ENCODE data around the gene TPRG1. TPM values are rescaled to one million over a fixed set of nuclear protein-coding genes. Genes with fewer than 3 reads are reported as not detected.

The TPRG1 gene
- total RNA-seq, 1 donor, result 1.3 TPM

GRCh38 chr3:189133768-189134167 is 38.0 kb upstream of the TPRG1 start:
- no peak for DNase-seq (ENCODE audit: low read depth)
- H3K4me3 ChIP-seq (ENCODE audit: low read depth, low read length), result no peak overlapping the region
- no peak for TF ChIP-seq CTCF (IDR thresholded peaks at IDR 0.05; ENCODE audit: insufficient read depth, low read depth, low read length)

- H3K4me3 ChIP-seq (ENCODE audit: low read depth, low read length), result no peak overlapping the region
- TF ChIP-seq CTCF (IDR thresholded peaks at IDR 0.05; ENCODE audit: insufficient read depth, low read depth, low read length), result no peak
- DNase-seq (ENCODE audit: low read depth), result no peak
Observed at GRCh38 chr3:189137416-189137815, 34.4 kb upstream of the TPRG1 start.

GRCh38 chr3:189138901-189139610 is 32.7 kb upstream of the TPRG1 start:
- no peak overlapping the region for H3K4me3 ChIP-seq (ENCODE audit: low read depth, low read length)

GRCh38 chr3:189139611-189139940 is 32.2 kb upstream of the TPRG1 start:
- DNase-seq (ENCODE audit: low read depth), result no peak
- no peak for TF ChIP-seq CTCF (IDR thresholded peaks at IDR 0.05; ENCODE audit: insufficient read depth, low read depth, low read length)
- H3K4me3 ChIP-seq (ENCODE audit: low read depth, low read length), result no peak overlapping the region

More at GRCh38 chr3:189138901-189139610, 32.7 kb upstream of the TPRG1 start:
- no peak for TF ChIP-seq CTCF (IDR thresholded peaks at IDR 0.05; ENCODE audit: insufficient read depth, low read depth, low read length)
- DNase-seq (ENCODE audit: low read depth), result no peak

- no peak for DNase-seq (ENCODE audit: low read depth)
- no peak for TF ChIP-seq CTCF (IDR thresholded peaks at IDR 0.05; ENCODE audit: insufficient read depth, low read depth, low read length)
- no peak overlapping the region for H3K4me3 ChIP-seq (ENCODE audit: low read depth, low read length)
Observed at GRCh38 chr3:189142527-189142926, 29.2 kb upstream of the TPRG1 start.

- no peak for TF ChIP-seq CTCF (IDR thresholded peaks at IDR 0.05; ENCODE audit: insufficient read depth, low read depth, low read length)
- no peak for DNase-seq (ENCODE audit: low read depth)
- no peak overlapping the region for H3K4me3 ChIP-seq (ENCODE audit: low read depth, low read length)
Observed at GRCh38 chr3:189143321-189143720, 28.4 kb upstream of the TPRG1 start.

- H3K4me3 ChIP-seq (ENCODE audit: low read depth, low read length), result no peak overlapping the region
- TF ChIP-seq CTCF (IDR thresholded peaks at IDR 0.05; ENCODE audit: insufficient read depth, low read depth, low read length), result no peak
- no peak for DNase-seq (ENCODE audit: low read depth)
Observed at GRCh38 chr3:189143771-189144170, 28.0 kb upstream of the TPRG1 start.

Data from fibroblast of villous mesenchyme (primary cell).